Measurements from ENCODE around the gene PDGFD.

DNA sequence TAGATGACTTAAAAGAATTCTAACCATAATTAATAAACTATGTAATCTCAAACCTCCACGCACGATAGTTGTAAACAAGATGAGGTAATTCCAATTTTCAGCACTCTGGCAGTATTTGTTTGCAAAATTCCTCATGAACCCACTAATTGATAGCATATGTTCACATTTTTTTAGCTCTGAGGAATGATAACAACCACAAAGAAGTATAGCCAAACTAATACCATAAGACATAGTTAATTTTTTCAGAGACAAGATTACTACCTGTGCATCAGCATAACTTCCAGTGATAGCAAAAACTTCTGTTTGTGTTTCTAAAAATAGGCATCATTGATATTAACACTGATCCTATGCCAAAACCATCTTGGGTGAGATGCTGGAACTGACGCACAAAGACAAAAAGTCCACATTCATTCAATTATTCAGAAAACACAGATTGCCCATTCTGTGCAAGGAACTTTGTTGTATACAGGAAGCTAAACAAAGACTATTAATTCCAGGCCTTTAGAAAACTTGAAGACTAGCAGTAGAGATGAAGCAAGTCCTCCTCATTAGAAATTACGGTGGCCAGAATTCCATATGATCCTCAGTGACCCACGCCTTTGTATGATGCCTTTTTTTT, 57.7 kb downstream of the PDGFD start:
- TF ChIP-seq, protein P1, sequence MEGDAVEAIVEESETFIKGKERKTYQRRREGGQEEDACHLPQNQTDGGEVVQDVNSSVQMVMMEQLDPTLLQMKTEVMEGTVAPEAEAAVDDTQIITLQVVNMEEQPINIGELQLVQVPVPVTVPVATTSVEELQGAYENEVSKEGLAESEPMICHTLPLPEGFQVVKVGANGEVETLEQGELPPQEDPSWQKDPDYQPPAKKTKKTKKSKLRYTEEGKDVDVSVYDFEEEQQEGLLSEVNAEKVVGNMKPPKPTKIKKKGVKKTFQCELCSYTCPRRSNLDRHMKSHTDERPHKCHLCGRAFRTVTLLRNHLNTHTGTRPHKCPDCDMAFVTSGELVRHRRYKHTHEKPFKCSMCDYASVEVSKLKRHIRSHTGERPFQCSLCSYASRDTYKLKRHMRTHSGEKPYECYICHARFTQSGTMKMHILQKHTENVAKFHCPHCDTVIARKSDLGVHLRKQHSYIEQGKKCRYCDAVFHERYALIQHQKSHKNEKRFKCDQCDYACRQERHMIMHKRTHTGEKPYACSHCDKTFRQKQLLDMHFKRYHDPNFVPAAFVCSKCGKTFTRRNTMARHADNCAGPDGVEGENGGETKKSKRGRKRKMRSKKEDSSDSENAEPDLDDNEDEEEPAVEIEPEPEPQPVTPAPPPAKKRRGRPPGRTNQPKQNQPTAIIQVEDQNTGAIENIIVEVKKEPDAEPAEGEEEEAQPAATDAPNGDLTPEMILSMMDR (IDR thresholded peaks at IDR 0.05), result no peak
- no peak for TF ChIP-seq POLR2AphosphoS5 (IDR thresholded peaks at IDR 0.05)
